ENCODE results near the gene TBC1D5. TPM values are rescaled to one million over a fixed set of nuclear protein-coding genes. Genes with fewer than 3 reads are reported as not detected.

The TBC1D5 gene
- polyA plus RNA-seq, 1 experiment, result 27.0 TPM

DNA sequence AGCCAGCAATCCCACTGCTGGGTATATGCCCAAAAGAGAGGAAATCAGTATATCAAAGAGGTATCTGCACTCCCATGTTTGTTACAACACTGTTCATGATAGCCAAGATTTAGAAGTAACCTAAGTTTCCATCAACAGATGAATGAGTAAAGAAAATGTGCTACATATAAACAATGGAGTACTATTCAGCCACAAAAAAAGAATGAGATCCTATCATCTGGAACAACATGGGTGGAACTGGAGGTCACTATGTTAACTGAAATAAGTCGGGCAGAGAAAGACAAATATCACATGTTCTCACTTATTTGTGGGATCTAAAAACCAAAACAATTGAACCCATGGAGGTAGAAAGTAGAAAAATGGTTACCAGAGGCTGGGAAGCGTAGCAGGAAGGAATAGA lies 108.2 kb downstream of the TBC1D5 start:
- Histone ChIP-seq H3K36me3 (ENCODE audit: control insufficient read depth, insufficient read depth, low read length) (no peaks in the 10 kb centered on the region), H3K27me3 (ENCODE audit: control insufficient read depth, insufficient read depth, low read length) (no peaks in the 10 kb centered on the region), H3K4me3 (ENCODE audit: low read depth, low read length) (no peak overlapping the region)
- ChIA-PET CTCF (interaction anchor here (0.6 kb wide), 1 partner anchor 19 kb away, joined by 3 read pairs; no protein-coding TSS in a partner anchor), POLR2A (no interaction called here)
- DNase-seq (ENCODE audit: low read depth), result no peak
- TF ChIP-seq CTCF (IDR thresholded peaks at IDR 0.05; ENCODE audit: insufficient read depth, low read depth, low read length), result no peak

- ChIA-PET POLR2A (no interaction called here), CTCF (no interaction called here)
- Histone ChIP-seq H3K4me3 (ENCODE audit: low read depth, low read length) (no peak overlapping the region), H3K27me3 (ENCODE audit: control insufficient read depth, insufficient read depth, low read length) (no peaks in the 10 kb centered on the region), H3K36me3 (ENCODE audit: control insufficient read depth, insufficient read depth, low read length) (no peaks in the 10 kb centered on the region)
- no peak for TF ChIP-seq CTCF (IDR thresholded peaks at IDR 0.05; ENCODE audit: insufficient read depth, low read depth, low read length)
- DNase-seq (ENCODE audit: low read depth), result no peak
These were observed 109.9 kb downstream of the TBC1D5 start for GRCh38 chr3:17632401-17633100.

- ChIA-PET POLR2A (no interaction called here), CTCF (interaction anchor here (0.6 kb wide), 1 partner anchor 79 kb away, joined by 3 read pairs; no protein-coding TSS in a partner anchor)
- Histone ChIP-seq H3K36me3 (ENCODE audit: control insufficient read depth, insufficient read depth, low read length) (no peaks in the 10 kb centered on the region), H3K4me3 (ENCODE audit: low read depth, low read length) (no peak overlapping the region), H3K27me3 (ENCODE audit: control insufficient read depth, insufficient read depth, low read length) (no peaks in the 10 kb centered on the region)
- TF ChIP-seq CTCF (IDR thresholded peaks at IDR 0.05; ENCODE audit: insufficient read depth, low read depth, low read length), result no peak
- no peak for DNase-seq (ENCODE audit: low read depth)
These were observed 110.8 kb downstream of the TBC1D5 start for GRCh38 chr3:17631609-17632008.

DNA sequence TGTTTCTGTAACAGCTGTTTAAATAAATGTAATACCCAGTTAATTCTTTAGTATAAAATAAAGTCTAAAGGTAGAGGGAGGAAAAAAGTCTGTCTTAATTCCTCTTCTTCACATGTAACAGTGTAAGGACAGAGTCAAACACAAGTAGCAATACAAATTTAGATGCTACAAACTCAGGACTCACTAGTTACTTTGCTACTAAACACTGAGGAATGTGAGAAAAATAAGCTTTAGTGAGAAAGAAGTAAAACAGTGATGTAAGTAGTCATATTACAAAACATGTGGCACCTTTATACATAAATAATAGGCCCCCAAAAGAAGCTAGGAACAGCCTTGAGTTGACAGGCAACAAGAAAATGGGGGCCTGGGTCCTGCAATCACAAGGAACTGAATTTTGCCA lies 113.0 kb downstream of the TBC1D5 start:
- ChIA-PET CTCF (no interaction called here), POLR2A (no interaction called here)
- no peaks in the 10 kb centered on the region for H3K36me3 ChIP-seq (ENCODE audit: control insufficient read depth, insufficient read depth, low read length)
- no peak for TF ChIP-seq CTCF (IDR thresholded peaks at IDR 0.05; ENCODE audit: insufficient read depth, low read depth, low read length)
- H3K27me3 ChIP-seq (ENCODE audit: control insufficient read depth, insufficient read depth, low read length), result no peaks in the 10 kb centered on the region
- no peak overlapping the region for H3K4me3 ChIP-seq (ENCODE audit: low read depth, low read length)
- DNase-seq (ENCODE audit: low read depth), result no peak

DNA sequence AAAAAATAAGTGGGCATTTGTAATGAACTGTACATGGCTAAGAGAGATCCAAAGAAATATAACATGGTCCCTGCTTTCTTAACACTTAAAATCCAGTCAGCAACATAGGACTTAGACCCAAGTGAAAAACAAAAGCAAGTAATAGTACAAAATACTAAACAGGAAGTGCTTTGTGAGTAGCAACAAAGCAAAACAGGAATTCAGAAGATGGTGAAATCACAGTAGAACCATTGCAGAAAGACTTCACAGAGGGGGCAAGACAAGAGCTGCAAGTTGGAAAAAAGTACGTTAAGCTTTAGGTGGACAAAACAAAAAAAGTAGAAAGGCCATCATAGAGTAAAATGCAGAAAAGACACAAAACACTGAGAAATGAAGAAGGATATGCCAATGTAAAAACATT lies 116.0 kb downstream of the TBC1D5 start:
- ChIA-PET POLR2A (no interaction called here), CTCF (no interaction called here)
- no peak overlapping the region for H3K4me3 ChIP-seq (ENCODE audit: low read depth, low read length)
- no peaks in the 10 kb centered on the region; the same call in 1 of the 2 replicates for H3K36me3 ChIP-seq (ENCODE audit: control insufficient read depth, insufficient read depth, low read length)
- DNase-seq (ENCODE audit: low read depth), result no peak
- TF ChIP-seq CTCF (IDR thresholded peaks at IDR 0.05; ENCODE audit: insufficient read depth, low read depth, low read length), result no peak
- no peaks in the 10 kb centered on the region for H3K27me3 ChIP-seq (ENCODE audit: control insufficient read depth, insufficient read depth, low read length)
